Testis (tissue), 3 donors: Measurements from ENCODE around the gene LMBRD2. TPM values are rescaled to one million over a fixed set of nuclear protein-coding genes. Genes with fewer than 3 reads are reported as not detected.

ENCODE experiments used
- DNase-seq: peaks from one replicate; pipeline ENCODE4 v3.0.0-alpha.2; 2019
- H3K27ac ChIP-seq, 2 donors: fragments of 200-600 bp; sonication (generic); one replicate each; pipeline ENCODE4 v1.5.1; 2019
- H3K27me3 ChIP-seq: fragments of 200-600 bp; sonication (generic); one replicate; pipeline ENCODE4 v1.5.1; 2019
- H3K36me3 ChIP-seq: fragments of 200-600 bp; sonication (generic); one replicate; pipeline ENCODE4 v1.5.1; 2017; ENCODE audit warnings: low read depth; ENCODE audit errors: missing control alignments
- H3K4me1 ChIP-seq: fragments of 200-600 bp; sonication (generic); one replicate; pipeline ENCODE4 v1.5.1; 2019
- H3K4me3 ChIP-seq, 2 donors: fragments of 200-600 bp; sonication (generic); one replicate each; pipeline ENCODE4 v1.5.1; 2017 to 2019
- H3K9me3 ChIP-seq: fragments of 200-600 bp; sonication (generic); one replicate; pipeline ENCODE4 v1.5.1; 2017
- CTCF ChIP-seq, 3 experiments: fragments of 450-650 bp in 2 of 3; fragments of 200-600 bp in 1 of 3; sonication (generic) in 1 of 3; IDR thresholded peaks; one replicate each; pipeline ENCODE4 v1.5.1; 2016 to 2019; ENCODE audit warnings: antibody characterized with exemption in 3 of 3, mild to moderate bottlenecking in 2 of 3, moderate library complexity in 1 of 3
- POLR2A ChIP-seq: fragments of 450-650 bp; IDR thresholded peaks from one replicate; pipeline ENCODE4 v1.6.1; 2017; ENCODE audit warnings: antibody characterized with exemption, mild to moderate bottlenecking, moderate library complexity
- WGBS, 2 donors: methylation state at CpG; one replicate each; pipeline ENCODE4 v1.1.5; 2018; 5-methylcytosine and 5-hydroxymethylcytosine counted together
- intact Hi-C: fragments of 100-400 bp; cut with DNase I; formaldehyde crosslinking; loops from one replicate; pipeline ENCODE4 v1.15.1; 2023; ENCODE audit warnings: low total_unique reads
- polyA plus RNA-seq: library from polyadenylated mRNA; stranded (reverse); fragments of 350-450 nt; fragmentation: Illumina TruSeq; extraction: RNeasy Lipid Tissue Mini Kit (QIAGEN cat#74804); gene quantifications from one replicate; pipeline ENCODE4 v1.2.3, GENCODE V29; 2014; ENCODE audit warnings: low read depth, low replicate concordance; ENCODE audit not compliant: insufficient read depth
- total RNA-seq, 2 donors: library from RNA; depleted of rRNA; stranded (reverse); fragments of >200 nt; gene quantifications; one replicate each; pipeline ENCODE4 v1.2.3, GENCODE V29; 2016

The LMBRD2 gene
- total and polyA plus RNA-seq, 3 donors from 2014 or later, result 6.3 to 24.4 (median 8.2) TPM

GRCh38 chr5:36173426-36173825 lies 21.7 kb upstream of the LMBRD2 start:
- no peaks in the 10 kb centered on the region for H3K4me1 ChIP-seq
- no peaks in the 10 kb centered on the region for H3K9me3 ChIP-seq
- H3K27ac ChIP-seq, result no peak overlapping the region
- no peaks in the 10 kb centered on the region for H3K27me3 ChIP-seq
- WGBS, 2 donors, result 49 to 72% methylated on average over 2 of the region's 2 CpGs
- TF ChIP-seq CTCF (IDR thresholded peaks at IDR 0.05) (no peak), POLR2A (no peak)
- intact Hi-C loops, result no loop called here
- H3K4me3 ChIP-seq, result no peak overlapping the region
- no peak for DNase-seq
- no peaks in the 10 kb centered on the region for H3K36me3 ChIP-seq

- no peaks in the 10 kb centered on the region for H3K4me1 ChIP-seq
- no peak for DNase-seq
- H3K9me3 ChIP-seq, result no peaks in the 10 kb centered on the region
- intact Hi-C loops, result no loop called here
- 71 to 72% methylated on average over 1 of the region's 1 CpG for WGBS, 2 donors
- TF ChIP-seq CTCF (IDR thresholded peaks at IDR 0.05) (no peak), POLR2A (no peak)
- no peak overlapping the region for H3K4me3 ChIP-seq
- H3K27me3 ChIP-seq, result no peaks in the 10 kb centered on the region
- H3K36me3 ChIP-seq, result no peaks in the 10 kb centered on the region
- H3K27ac ChIP-seq, result no peak overlapping the region
Observed at GRCh38 chr5:36172599-36172998, 20.9 kb upstream of the LMBRD2 start.

GRCh38 chr5:36170832-36171424 lies 19.2 kb upstream of the LMBRD2 start:
- H3K4me1 ChIP-seq, result no peaks in the 10 kb centered on the region
- intact Hi-C loops, result no loop called here
- WGBS, 2 donors, result 87 to 88% methylated on average over 5 of the region's 5 CpGs

GRCh38 chr5:36168737-36169136 lies 17.1 kb upstream of the LMBRD2 start:
- H3K4me3 ChIP-seq, result no peak overlapping the region
- no peaks in the 10 kb centered on the region for H3K27me3 ChIP-seq
- no peak overlapping the region for H3K27ac ChIP-seq
- intact Hi-C loops, result no loop called here
- H3K9me3 ChIP-seq, result no peaks in the 10 kb centered on the region
- no peaks in the 10 kb centered on the region for H3K36me3 ChIP-seq
- 93 to 94% methylated on average over 4 of the region's 4 CpGs for WGBS, 2 donors
- TF ChIP-seq POLR2A, result no peak
- no peak for TF ChIP-seq CTCF (IDR thresholded peaks at IDR 0.05)
- no peak for DNase-seq
- no peaks in the 10 kb centered on the region for H3K4me1 ChIP-seq

More at GRCh38 chr5:36170832-36171424, 19.2 kb upstream of the LMBRD2 start:
- no peaks in the 10 kb centered on the region for H3K27me3 ChIP-seq
- no peak for DNase-seq
- no peak overlapping the region for H3K27ac ChIP-seq
- H3K9me3 ChIP-seq, result no peaks in the 10 kb centered on the region
- no peak for TF ChIP-seq POLR2A
- no peak for TF ChIP-seq CTCF (IDR thresholded peaks at IDR 0.05)
- no peak overlapping the region for H3K4me3 ChIP-seq
- H3K36me3 ChIP-seq, result no peaks in the 10 kb centered on the region

- no peak for TF ChIP-seq CTCF (IDR thresholded peaks at IDR 0.05)
- no peak for TF ChIP-seq POLR2A
- intact Hi-C loops, result no loop called here
- Histone ChIP-seq H3K36me3 (no peaks in the 10 kb centered on the region), H3K27me3 (no peaks in the 10 kb centered on the region), H3K4me3 (no peak overlapping the region), H3K4me1 (no peaks in the 10 kb centered on the region), H3K27ac (no peak overlapping the region), H3K9me3 (no peaks in the 10 kb centered on the region)
- no peak for DNase-seq
- 92 to 95% methylated on average over 4 of the region's 4 CpGs for WGBS, 2 donors
Observed at GRCh38 chr5:36164461-36164860, 12.8 kb upstream of the LMBRD2 start.
